Mesenchymal stem cell (in vitro differentiated cells and primary cell): ENCODE data around the gene DSCAML1.

ENCODE experiments used
- DNase-seq: peaks from one replicate; pipeline ENCODE4 v3.0.0-alpha.2; 2013
- H2AFZ ChIP-seq: one replicate; pipeline ENCODE4 v1.6.1; 2013; ENCODE audit warnings: low read depth, mild to moderate bottlenecking, control low read depth, inconsistent platforms, low read length, moderate library complexity
- H2AK5ac ChIP-seq: 2 replicates; pipeline ENCODE4 v1.6.1; 2013; ENCODE audit warnings: low read length, moderate library complexity, mild to moderate bottlenecking, inconsistent platforms; ENCODE audit not compliant: severe bottlenecking
- H2BK120ac ChIP-seq: one replicate; pipeline ENCODE4 v1.6.1; 2013; ENCODE audit warnings: low read depth, mild to moderate bottlenecking, inconsistent platforms, low read length, moderate library complexity
- H2BK12ac ChIP-seq, 2 experiments: one replicate each; pipeline ENCODE4 v1.6.1; 2013; ENCODE audit warnings: inconsistent platforms in 2 of 2, low read length in 2 of 2, mild to moderate bottlenecking in 2 of 2, moderate library complexity in 2 of 2, control low read depth in 1 of 2
- H2BK15ac ChIP-seq: one replicate; pipeline ENCODE4 v1.6.1; 2013; ENCODE audit warnings: mild to moderate bottlenecking, low read depth, inconsistent platforms; ENCODE audit not compliant: poor library complexity, severe bottlenecking
- H2BK5ac ChIP-seq: 2 replicates; pipeline ENCODE4 v1.6.1; 2013; ENCODE audit warnings: low read depth, mild to moderate bottlenecking, low read length, control low read depth, inconsistent platforms; ENCODE audit not compliant: poor library complexity, severe bottlenecking
- H3K14ac ChIP-seq, 2 experiments: one replicate each; pipeline ENCODE4 v1.6.1; 2013; ENCODE audit warnings: inconsistent platforms in 2 of 2, low read length in 2 of 2, control low read depth in 1 of 2, mild to moderate bottlenecking in 1 of 2, moderate library complexity in 1 of 2
- H3K18ac ChIP-seq, 2 experiments: one replicate each; pipeline ENCODE4 v1.6.1; 2013; ENCODE audit warnings: inconsistent platforms in 2 of 2, low read length in 2 of 2, control low read depth in 1 of 2, low read depth in 1 of 2, mild to moderate bottlenecking in 1 of 2
- H3K23ac ChIP-seq, 2 experiments: one replicate each; pipeline ENCODE4 v1.6.1; 2013; ENCODE audit warnings: inconsistent platforms in 2 of 2, low read length in 2 of 2, mild to moderate bottlenecking in 2 of 2, moderate library complexity in 2 of 2, control low read depth in 1 of 2
- H3K27ac ChIP-seq: 2 replicates; pipeline ENCODE4 v1.5.1; 2013; ENCODE audit warnings: mild to moderate bottlenecking, moderate library complexity, low read length, control low read depth, inconsistent platforms; ENCODE audit not compliant: poor library complexity, severe bottlenecking
- H3K27me3 ChIP-seq, 2 experiments: 2 replicates each; pipeline versions ENCODE4 v1.6.1 to v1.7.0; 2013; ENCODE audit warnings: low read length in 2 of 2, mild to moderate bottlenecking in 2 of 2, moderate library complexity in 2 of 2, control low read depth in 1 of 2, inconsistent platforms in 1 of 2; ENCODE audit not compliant: control insufficient read depth in 1 of 2, insufficient read depth in 1 of 2
- H3K36me3 ChIP-seq, 2 experiments: 2 replicates each; pipeline versions ENCODE4 v1.6.1 to v1.7.0; 2013; ENCODE audit warnings: low read length in 2 of 2, control low read depth in 1 of 2, inconsistent platforms in 1 of 2, low read depth in 1 of 2, mild to moderate bottlenecking in 1 of 2; ENCODE audit not compliant: insufficient read depth in 2 of 2, control insufficient read depth in 1 of 2
- H3K4ac ChIP-seq, 2 experiments: one replicate each; pipeline ENCODE4 v1.6.1; 2013; ENCODE audit warnings: inconsistent platforms in 2 of 2, low read length in 2 of 2, mild to moderate bottlenecking in 2 of 2, moderate library complexity in 2 of 2, control low read depth in 1 of 2, low read depth in 1 of 2
- H3K4me1 ChIP-seq: 2 replicates; pipeline ENCODE4 v1.6.1; 2013; ENCODE audit warnings: low read depth, low read length, control low read depth; ENCODE audit not compliant: control insufficient read depth, insufficient read depth
- H3K4me2 ChIP-seq: 2 replicates; pipeline ENCODE4 v1.6.1; 2013; ENCODE audit warnings: low read length, mild to moderate bottlenecking, inconsistent platforms; ENCODE audit not compliant: poor library complexity, severe bottlenecking
- H3K4me3 ChIP-seq, 2 experiments: 2 replicates each; pipeline versions ENCODE4 v1.5.1 to v1.7.0; 2013; ENCODE audit warnings: low read length in 2 of 2, mild to moderate bottlenecking in 2 of 2, control low read depth in 1 of 2, low read depth in 1 of 2; ENCODE audit not compliant: insufficient read depth in 1 of 2
- H3K79me1 ChIP-seq: replicated peaks from 2 replicates; pipeline ENCODE4 v1.6.1; 2013; ENCODE audit warnings: mild to moderate bottlenecking, control low read depth, low read length, inconsistent platforms; ENCODE audit not compliant: poor library complexity, severe bottlenecking
- H3K9ac ChIP-seq: 2 replicates; pipeline ENCODE4 v1.7.0; 2013; ENCODE audit warnings: mild to moderate bottlenecking, low read length, moderate library complexity
- H3K9me3 ChIP-seq: 2 replicates; pipeline ENCODE4 v1.7.0; 2013; ENCODE audit warnings: mild to moderate bottlenecking, low read length; ENCODE audit not compliant: control insufficient read depth
- H4K8ac ChIP-seq: one replicate; pipeline ENCODE4 v1.6.1; 2013; ENCODE audit warnings: inconsistent platforms, mild to moderate bottlenecking, low read length, moderate library complexity
- H4K91ac ChIP-seq: one replicate; pipeline ENCODE4 v1.6.1; 2013; ENCODE audit warnings: mild to moderate bottlenecking, low read length, inconsistent platforms
- WGBS: methylation state at CpG from one replicate; pipeline ENCODE4 v1.1.7; 2013; ENCODE audit warnings: mixed read lengths; 5-methylcytosine and 5-hydroxymethylcytosine counted together

DSCAML1 gene

DNA sequence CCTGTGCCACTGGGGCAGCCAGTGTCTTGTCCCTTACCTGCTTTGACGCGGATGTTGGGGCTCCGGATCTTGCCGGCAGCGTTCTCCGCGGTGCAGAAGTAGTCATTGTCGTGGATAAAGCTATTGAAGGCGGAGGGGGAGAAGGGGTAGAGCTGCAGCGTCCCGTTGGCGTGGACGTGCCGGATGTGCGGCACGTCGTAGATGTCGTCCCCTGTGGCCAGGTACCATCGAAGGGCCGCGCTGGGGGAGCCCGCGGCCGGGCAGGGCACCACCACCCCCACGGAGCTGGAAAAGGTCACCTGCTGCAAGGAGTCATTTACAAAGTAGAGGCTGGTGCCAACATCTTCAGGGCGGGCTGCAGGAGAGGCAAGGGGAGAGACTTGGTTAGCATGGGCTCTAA, 16.6 kb downstream of the DSCAML1 start:
- Histone ChIP-seq H2BK12ac (no peak overlapping the region), H3K27ac (no peak overlapping the region), H3K27me3 (peaks cover 59 to 90% of the 10 kb centered on the region in 2 experiments), H2AK5ac (no peak overlapping the region), H3K36me3 (peaks cover 0 to 26% of the 10 kb centered on the region in 2 experiments), H3K4me3 (no peak overlapping the region), H2BK15ac (no peak overlapping the region), H4K91ac (no peak overlapping the region), H3K9ac (no peak overlapping the region), H2BK120ac (no peak overlapping the region), H3K4me2 (no peak overlapping the region), H3K18ac (no peak overlapping the region), H3K23ac (no peak overlapping the region), H3K79me1 (no peaks in the 10 kb centered on the region), H2BK5ac (no peak overlapping the region), H3K4ac (no peak overlapping the region), H3K4me1 (no peaks in the 10 kb centered on the region), H3K14ac (no peak overlapping the region), H3K9me3 (no peaks in the 10 kb centered on the region), H4K8ac (no peak overlapping the region), H2AFZ (no peak overlapping the region)
- no peak for DNase-seq
- WGBS: 79% methylated on average over 26 of the region's 26 CpGs

DNA sequence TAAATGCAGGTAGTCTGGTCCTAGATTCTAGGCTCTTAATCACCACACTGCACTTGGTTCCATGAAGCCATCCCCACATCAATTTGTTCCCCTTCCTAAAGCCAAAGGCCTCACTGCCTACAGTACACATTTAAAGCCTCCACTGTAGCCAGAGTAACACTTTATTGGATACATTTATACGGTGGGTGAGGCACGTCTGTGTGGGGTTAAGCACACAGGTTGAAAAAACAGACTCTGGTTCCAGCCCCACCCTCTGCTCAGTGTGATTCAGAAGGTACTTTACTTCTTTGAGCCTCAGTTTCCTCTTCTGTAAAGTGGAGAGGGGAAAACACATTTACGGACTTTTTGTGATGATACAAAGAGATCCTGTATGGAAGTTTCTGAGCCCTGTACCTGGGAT, 22.5 kb downstream of the DSCAML1 start:
- Histone ChIP-seq H2AFZ (no peak overlapping the region), H3K18ac (no peak overlapping the region), H2AK5ac (no peak overlapping the region), H3K4me1 (peaks cover 3% of the 10 kb centered on the region), H3K23ac (no peak overlapping the region), H3K9me3 (no peaks in the 10 kb centered on the region), H2BK5ac (no peak overlapping the region), H3K4me3 (no peak overlapping the region), H3K9ac (no peak overlapping the region), H3K27ac (no peak overlapping the region), H3K79me1 (no peaks in the 10 kb centered on the region), H3K4ac (no peak overlapping the region), H2BK120ac (no peak overlapping the region), H3K36me3 (peaks cover 0 to 25% of the 10 kb centered on the region in 2 experiments), H2BK12ac (no peak overlapping the region), H3K14ac (no peak overlapping the region), H3K4me2 (no peak overlapping the region), H3K27me3 (peaks cover 29 to 73% of the 10 kb centered on the region in 2 experiments), H4K8ac (no peak overlapping the region), H2BK15ac (no peak overlapping the region), H4K91ac (no peak overlapping the region)
- DNase-seq: no peak
- WGBS: 92% methylated on average over 2 of the region's 3 CpGs

DNA sequence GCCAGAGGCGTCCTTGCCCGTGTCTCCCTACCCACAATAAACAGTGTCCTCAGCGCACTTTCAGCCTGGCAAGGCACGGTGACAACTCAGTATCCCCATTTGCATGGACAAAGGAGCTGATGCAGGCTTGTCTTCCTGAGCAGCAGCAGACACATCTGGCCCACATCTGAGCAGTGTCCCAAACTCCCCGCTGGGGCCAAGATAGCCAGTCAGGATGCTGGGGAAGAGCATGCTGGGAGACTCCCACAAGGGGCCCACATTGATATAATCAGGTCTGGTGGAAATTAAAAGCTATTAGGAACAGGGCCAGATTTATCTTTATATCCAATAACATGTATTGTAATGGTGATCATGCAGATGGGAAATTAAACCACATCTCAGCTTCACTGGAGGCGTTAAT, 24.7 kb downstream of the DSCAML1 start:
- Histone ChIP-seq H3K23ac (no peak overlapping the region), H3K9me3 (no peaks in the 10 kb centered on the region), H3K79me1 (no peaks in the 10 kb centered on the region), H3K9ac (no peak overlapping the region), H3K4me3 (no peak overlapping the region), H3K4ac (no peak overlapping the region), H4K8ac (no peak overlapping the region), H3K18ac (no peak overlapping the region), H3K14ac (no peak overlapping the region), H3K27me3 (peaks cover 25 to 65% of the 10 kb centered on the region in 2 experiments), H3K36me3 (peaks cover 0 to 13% of the 10 kb centered on the region in 2 experiments), H4K91ac (no peak overlapping the region), H2AFZ (no peak overlapping the region), H3K27ac (no peak overlapping the region), H2AK5ac (no peak overlapping the region), H2BK15ac (no peak overlapping the region), H2BK120ac (no peak overlapping the region), H3K4me2 (no peak overlapping the region), H3K4me1 (peaks cover 3% of the 10 kb centered on the region), H2BK5ac (no peak overlapping the region), H2BK12ac (no peak overlapping the region)
- no peak for DNase-seq
- 79% methylated on average over 6 of the region's 6 CpGs for WGBS

DNA sequence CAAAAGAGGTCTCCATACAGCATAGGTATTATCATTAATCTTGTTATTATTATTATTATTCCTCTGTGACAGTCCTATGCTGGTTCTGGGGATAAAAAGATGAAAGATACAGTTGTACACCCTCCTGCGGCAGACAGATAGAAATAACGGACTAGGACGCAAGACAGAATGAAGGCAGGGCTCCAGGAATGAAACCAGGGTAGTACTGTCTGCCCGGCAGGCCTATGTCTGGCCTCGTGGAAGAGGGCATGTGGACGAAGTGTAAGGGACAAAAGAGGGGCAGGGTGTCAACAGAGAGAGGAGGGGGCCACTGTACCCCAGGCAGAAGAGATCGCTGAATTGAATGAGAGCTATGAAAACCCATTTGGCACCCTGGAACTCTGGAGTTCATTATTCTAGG, 25.2 kb downstream of the DSCAML1 start:
- H4K8ac ChIP-seq: no peak overlapping the region
- no peak overlapping the region for H2BK5ac ChIP-seq
- H2BK120ac ChIP-seq: no peak overlapping the region
- no peak overlapping the region for H4K91ac ChIP-seq
- H3K14ac ChIP-seq: no peak overlapping the region
- H3K27ac ChIP-seq: no peak overlapping the region
- H3K4me2 ChIP-seq: no peak overlapping the region
- no peaks in the 10 kb centered on the region for H3K9me3 ChIP-seq
- no peak overlapping the region for H2BK12ac ChIP-seq
- H2AFZ ChIP-seq: no peak overlapping the region
- DNase-seq: no peak
- peaks cover 0 to 14% of the 10 kb centered on the region in 2 experiments for H3K36me3 ChIP-seq
- H3K4me1 ChIP-seq: peaks cover 3% of the 10 kb centered on the region
- no peak overlapping the region for H3K4ac ChIP-seq
- no peak overlapping the region for H3K4me3 ChIP-seq
- no peak overlapping the region for H2AK5ac ChIP-seq
- peaks cover 23 to 65% of the 10 kb centered on the region in 2 experiments for H3K27me3 ChIP-seq
- H3K23ac ChIP-seq: no peak overlapping the region
- no peaks in the 10 kb centered on the region for H3K79me1 ChIP-seq
- 79% methylated on average over 7 of the region's 7 CpGs for WGBS
- no peak overlapping the region for H2BK15ac ChIP-seq
- H3K18ac ChIP-seq: no peak overlapping the region
- no peak overlapping the region for H3K9ac ChIP-seq
